ENCODE results near the gene GGTLC1.

GGTLC1 gene

GRCh38 chr20:23966927-23967615 is 21.5 kb downstream of the GGTLC1 start:
- in situ Hi-C loops (cut with HindIII; ENCODE audit: low sequenced_read_pairs), result no loop called here

GRCh38 chr20:23966298-23966697 is 22.3 kb downstream of the GGTLC1 start:
- in situ Hi-C loops (cut with HindIII; ENCODE audit: low sequenced_read_pairs), result no loop called here

DNA sequence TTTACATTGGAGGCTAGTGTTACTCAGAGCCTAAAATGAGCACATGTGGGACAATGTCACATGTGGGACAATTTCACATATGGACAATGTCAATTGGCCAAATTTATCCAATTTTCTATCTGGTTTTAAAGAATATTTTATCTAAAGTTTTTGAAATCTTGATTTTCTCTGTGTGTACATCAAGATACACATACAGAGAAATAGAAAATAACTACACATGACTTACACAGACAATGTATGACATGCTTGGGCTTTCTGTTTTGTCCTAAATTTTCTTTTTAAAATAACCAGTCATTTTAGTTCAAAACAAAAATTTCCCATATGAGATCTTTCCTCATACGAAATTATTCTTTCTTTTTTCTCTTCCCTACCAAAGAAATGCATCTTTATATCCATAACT is 24.6 kb downstream of the GGTLC1 start:
- in situ Hi-C loops (cut with HindIII; ENCODE audit: low sequenced_read_pairs), result no loop called here

- in situ Hi-C loops (cut with HindIII; ENCODE audit: low sequenced_read_pairs), result no loop called here
These were observed 26.3 kb downstream of the GGTLC1 start for GRCh38 chr20:23962272-23962671.

DNA sequence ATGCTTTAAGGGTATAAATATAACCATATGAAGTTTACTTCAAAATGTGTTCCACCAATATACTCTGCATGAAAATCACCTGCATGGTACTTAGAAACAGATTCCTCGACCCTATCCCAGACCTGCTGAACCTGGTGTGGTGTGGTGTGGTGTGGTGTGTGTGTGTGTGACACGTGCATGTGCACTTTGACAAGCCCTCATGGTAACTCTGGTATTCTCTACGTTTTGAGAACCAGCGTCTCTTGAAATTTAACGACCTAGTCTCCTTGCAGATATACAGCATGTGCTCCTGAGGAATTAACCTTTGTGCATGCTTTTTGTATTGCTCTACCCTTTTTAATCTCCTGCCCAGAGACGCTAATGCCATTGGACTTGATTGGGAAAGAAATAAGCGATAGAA is 29.5 kb downstream of the GGTLC1 start:
- in situ Hi-C loops (cut with HindIII; ENCODE audit: low sequenced_read_pairs), result no loop called here

- in situ Hi-C loops (cut with HindIII; ENCODE audit: low sequenced_read_pairs), result no loop called here
These were observed 32.7 kb downstream of the GGTLC1 start for GRCh38 chr20:23955896-23956295.

DNA sequence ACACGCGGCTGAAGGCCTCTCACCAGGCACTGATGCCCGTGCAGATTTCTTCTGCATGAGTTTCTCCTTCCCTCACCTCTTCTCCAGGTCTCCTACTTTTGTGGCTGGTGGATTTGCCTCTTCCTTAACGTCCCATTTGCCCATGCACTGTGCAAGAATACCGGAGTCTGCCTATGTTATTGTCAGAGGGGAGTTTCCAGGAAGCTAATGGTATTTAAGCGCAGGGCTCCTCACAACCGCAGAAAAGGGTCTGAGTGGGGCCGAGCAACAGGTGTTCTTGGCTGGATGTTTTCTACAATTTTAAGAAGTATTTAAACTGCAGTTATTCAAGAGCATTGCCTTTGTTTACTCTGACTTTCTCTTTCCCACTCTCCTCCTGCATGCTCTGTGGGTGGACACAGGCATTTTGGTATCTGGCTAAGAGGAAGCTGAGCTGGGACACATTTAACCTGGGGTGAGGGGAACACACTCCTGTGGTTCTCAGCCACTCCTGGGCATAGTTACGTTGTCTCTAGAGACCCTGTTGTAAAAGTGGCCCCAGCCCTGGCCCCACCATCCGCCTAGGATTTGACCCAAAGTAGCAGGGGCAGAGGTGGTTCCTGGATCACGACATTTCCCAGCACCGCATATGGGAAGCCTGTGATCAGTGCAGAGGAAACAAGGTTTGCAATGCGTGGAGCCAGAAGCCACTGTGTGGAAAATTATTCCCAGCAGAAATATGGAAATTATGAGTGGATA is 34.4 kb downstream of the GGTLC1 start:
- in situ Hi-C loops (cut with HindIII; ENCODE audit: low sequenced_read_pairs), result no loop called here

DNA sequence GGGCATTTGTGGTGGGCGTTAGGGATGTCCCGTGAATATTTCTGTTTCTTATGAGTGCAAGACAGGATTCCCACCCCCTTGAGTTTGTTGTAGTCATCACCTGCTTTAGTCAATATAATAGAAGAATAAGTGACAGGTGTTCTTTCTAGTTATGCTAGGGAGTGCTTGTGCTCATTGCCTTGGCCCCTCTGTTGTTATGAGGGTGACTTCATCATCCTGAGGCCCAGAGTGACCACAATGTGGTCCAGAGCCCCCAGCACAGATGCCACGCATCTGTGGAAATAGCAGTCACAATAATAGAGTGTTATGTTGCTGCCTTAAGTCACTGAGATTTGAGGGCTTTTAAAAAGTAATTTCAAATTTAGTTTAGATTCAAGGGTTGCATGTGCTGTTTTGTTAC is 42.4 kb downstream of the GGTLC1 start:
- in situ Hi-C loops (cut with HindIII; ENCODE audit: low sequenced_read_pairs), result no loop called here

DNA sequence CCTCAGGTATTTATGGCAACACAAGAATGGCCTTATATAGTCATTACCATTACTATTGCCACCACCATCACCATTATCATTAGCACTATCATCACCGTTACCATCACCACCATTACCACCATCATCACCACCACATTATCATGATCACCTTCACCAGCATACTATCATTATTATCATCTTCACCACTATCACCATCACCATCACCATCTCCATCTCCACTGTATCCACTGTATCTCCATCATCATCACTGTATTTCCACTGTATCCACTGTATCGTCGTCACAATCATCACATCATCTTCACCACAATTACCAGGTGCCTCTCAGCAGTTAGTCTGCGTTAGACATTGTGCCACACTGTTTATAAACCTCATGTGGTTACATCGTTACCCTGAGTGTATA is 45.3 kb downstream of the GGTLC1 start:
- in situ Hi-C loops (cut with HindIII; ENCODE audit: low sequenced_read_pairs), result no loop called here

DNA sequence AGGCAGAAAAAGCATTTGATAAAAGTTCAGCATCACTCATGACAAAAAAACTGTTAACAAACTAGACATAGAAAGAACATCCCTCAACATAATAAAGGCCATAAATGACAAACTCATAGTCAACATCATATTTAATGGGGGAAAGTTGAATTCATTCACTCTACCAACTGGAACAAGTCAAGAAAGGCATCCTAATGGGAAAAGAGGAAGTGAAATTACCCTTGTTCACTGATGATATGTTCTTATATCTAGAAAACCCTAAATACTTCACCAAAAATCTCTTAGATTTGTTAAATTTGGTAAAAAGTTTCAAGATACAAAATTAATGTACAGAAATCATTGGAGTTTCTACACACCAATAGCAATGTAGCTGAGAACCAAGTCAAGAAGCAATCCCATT is 48.9 kb downstream of the GGTLC1 start:
- in situ Hi-C loops (cut with HindIII; ENCODE audit: low sequenced_read_pairs), result loop anchor here (10.0 kb wide), 1 partner anchor 125 kb away; no protein-coding TSS in a partner anchor

GRCh38 chr20:23939063-23939462 is 49.5 kb downstream of the GGTLC1 start:
- in situ Hi-C loops (cut with HindIII; ENCODE audit: low sequenced_read_pairs), result loop anchor here (10.0 kb wide), 1 partner anchor 126 kb away; no protein-coding TSS in a partner anchor

- in situ Hi-C loops (cut with HindIII; ENCODE audit: low sequenced_read_pairs), result loop anchor here (10.0 kb wide), 1 partner anchor 127 kb away; no protein-coding TSS in a partner anchor
These were observed 50.5 kb downstream of the GGTLC1 start for GRCh38 chr20:23938118-23938438.

GRCh38 chr20:23937303-23938117 is 51.1 kb downstream of the GGTLC1 start:
- in situ Hi-C loops (cut with HindIII; ENCODE audit: low sequenced_read_pairs), result loop anchor here (10.0 kb wide), 1 partner anchor 127 kb away; no protein-coding TSS in a partner anchor

Measured in DLD1 (cell line).